ENCODE data around the gene MFSD2A.
"Not testable (repeated sequence)": the region's sequence is repeated elsewhere in the genome, so short reads cannot be mapped to it uniquely, and the experiment has no call there.

Gene MFSD2A

GRCh38 chr1:40003156-40004093, 48.5 kb downstream of the MFSD2A start:
- Histone ChIP-seq H3K27ac (ENCODE audit: low read depth, low read length) (no peak overlapping the region), H3K27me3 (ENCODE audit: control insufficient read depth, insufficient read depth, low read length) (no peaks in the 10 kb centered on the region), H3K9ac (ENCODE audit: low read length) (no peak overlapping the region), H3K36me3 (ENCODE audit: control insufficient read depth, insufficient read depth, low read length) (no peaks in the 10 kb centered on the region), H3K4me1 (ENCODE audit: control insufficient read depth, insufficient read depth, low read length) (no peaks in the 10 kb centered on the region), H3K4me3 (ENCODE audit: low read length) (no peak overlapping the region)

DNA sequence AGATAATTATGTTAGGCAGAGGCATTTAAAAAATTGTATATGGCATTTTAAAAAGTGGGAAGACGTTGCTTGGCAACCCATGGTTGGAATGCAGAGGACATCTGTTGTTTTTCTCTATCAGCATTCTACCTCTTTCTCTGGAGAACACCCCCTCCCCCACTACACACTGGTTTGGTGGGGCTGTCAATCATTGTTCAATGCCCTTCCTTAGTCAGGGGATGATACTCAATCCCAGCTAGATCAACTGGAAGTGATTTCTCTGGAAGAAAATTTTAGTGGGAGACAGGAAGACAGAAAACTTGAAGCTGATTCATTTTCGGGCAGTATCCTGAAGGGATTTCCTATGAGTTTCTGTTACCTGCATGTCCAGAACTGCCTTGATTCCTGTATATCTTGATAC, 49.9 kb downstream of the MFSD2A start:
- Histone ChIP-seq H3K9ac (ENCODE audit: low read length) (no peak overlapping the region), H3K27me3 (ENCODE audit: control insufficient read depth, insufficient read depth, low read length) (no peaks in the 10 kb centered on the region), H3K27ac (ENCODE audit: low read depth, low read length) (no peak overlapping the region), H3K36me3 (ENCODE audit: control insufficient read depth, insufficient read depth, low read length) (no peaks in the 10 kb centered on the region), H3K4me1 (ENCODE audit: control insufficient read depth, insufficient read depth, low read length) (no peaks in the 10 kb centered on the region), H3K4me3 (ENCODE audit: low read length) (no peak overlapping the region)

DNA sequence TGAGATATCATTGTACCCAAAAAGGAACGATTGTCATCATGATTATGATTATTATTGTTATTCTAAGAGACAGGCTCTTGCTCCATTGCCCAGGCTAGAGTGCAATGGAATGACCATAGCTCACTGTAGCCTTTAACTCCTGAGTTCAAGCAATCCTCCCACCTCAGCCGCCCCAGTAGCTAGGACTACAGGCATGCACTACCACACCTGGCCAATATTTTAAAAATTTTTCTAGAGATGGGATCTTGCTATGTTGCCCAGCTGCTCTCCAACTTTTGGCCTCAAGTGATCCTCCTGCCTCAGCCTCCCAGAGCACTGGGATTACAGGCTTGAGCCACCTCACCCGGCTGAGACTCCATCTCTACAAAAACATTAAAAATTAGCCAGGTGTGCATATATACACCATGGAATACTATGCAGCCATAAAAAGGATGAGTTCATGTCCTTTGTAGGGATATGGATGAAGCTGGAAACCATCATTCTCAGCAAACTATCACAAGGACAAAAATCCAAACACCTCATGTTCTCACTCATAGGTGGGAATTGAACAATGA, 52.6 kb downstream of the MFSD2A start:
- not testable (repeated sequence) for H3K27ac ChIP-seq (ENCODE audit: low read depth, low read length); H3K27me3 ChIP-seq (ENCODE audit: control insufficient read depth, insufficient read depth, low read length); H3K9ac ChIP-seq (ENCODE audit: low read length); H3K4me1 ChIP-seq (ENCODE audit: control insufficient read depth, insufficient read depth, low read length); H3K4me3 ChIP-seq (ENCODE audit: low read length); H3K36me3 ChIP-seq (ENCODE audit: control insufficient read depth, insufficient read depth, low read length)

GRCh38 chr1:40011198-40011597, 56.3 kb downstream of the MFSD2A start:
- no peaks in the 10 kb centered on the region for H3K27me3 ChIP-seq (ENCODE audit: control insufficient read depth, insufficient read depth, low read length)
- no peaks in the 10 kb centered on the region for H3K4me1 ChIP-seq (ENCODE audit: control insufficient read depth, insufficient read depth, low read length)
- H3K4me3 ChIP-seq (ENCODE audit: low read length): no peak overlapping the region
- no peak overlapping the region for H3K9ac ChIP-seq (ENCODE audit: low read length)
- H3K36me3 ChIP-seq (ENCODE audit: control insufficient read depth, insufficient read depth, low read length): no peaks in the 10 kb centered on the region
- no peak overlapping the region for H3K27ac ChIP-seq (ENCODE audit: low read depth, low read length)

GRCh38 chr1:40014253-40014706, 59.3 kb downstream of the MFSD2A start:
- H3K4me1 ChIP-seq (ENCODE audit: control insufficient read depth, insufficient read depth, low read length): no peaks in the 10 kb centered on the region
- no peak overlapping the region for H3K9ac ChIP-seq (ENCODE audit: low read length)
- H3K27ac ChIP-seq (ENCODE audit: low read depth, low read length): no peak overlapping the region
- H3K36me3 ChIP-seq (ENCODE audit: control insufficient read depth, insufficient read depth, low read length): no peaks in the 10 kb centered on the region
- H3K4me3 ChIP-seq (ENCODE audit: low read length): no peak overlapping the region
- H3K27me3 ChIP-seq (ENCODE audit: control insufficient read depth, insufficient read depth, low read length): no peaks in the 10 kb centered on the region

DNA sequence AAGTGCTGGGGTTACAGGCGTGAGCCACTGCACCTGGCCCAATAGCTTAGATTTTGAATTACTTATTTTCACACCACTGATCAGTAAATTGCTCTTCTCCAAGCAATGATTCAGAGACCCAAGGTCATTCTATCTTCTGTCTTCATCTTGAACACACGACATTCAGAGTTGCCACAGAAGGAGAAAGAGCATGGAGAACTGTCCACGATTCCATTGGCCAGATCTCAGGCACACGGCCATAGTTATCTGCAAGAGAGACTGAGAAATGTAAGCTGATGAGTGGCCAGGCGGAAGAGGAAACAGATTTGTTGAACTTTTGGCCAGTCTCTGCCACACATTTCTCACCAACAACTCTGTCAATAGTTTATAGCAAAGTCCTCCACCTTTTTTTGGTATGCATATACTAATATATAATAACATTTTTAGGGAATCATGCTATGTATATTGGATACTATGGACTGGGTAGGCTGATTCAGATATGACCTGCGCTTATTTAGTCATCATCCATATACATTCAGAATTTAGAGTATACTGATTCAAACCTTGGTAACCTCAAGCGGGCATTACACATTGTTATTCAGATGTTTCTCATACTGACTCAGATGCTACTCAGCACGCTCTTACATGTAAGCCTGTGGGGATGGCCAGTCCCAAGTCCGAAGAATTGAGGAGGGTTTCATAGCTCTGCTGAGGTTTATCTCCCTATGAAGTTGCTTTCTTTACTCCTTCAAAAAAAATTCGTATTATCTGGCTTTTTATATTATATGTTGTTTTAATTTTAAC, 60.1 kb downstream of the MFSD2A start:
- Histone ChIP-seq H3K27ac (ENCODE audit: low read depth, low read length) (no peak overlapping the region), H3K9ac (ENCODE audit: low read length) (no peak overlapping the region), H3K4me3 (ENCODE audit: low read length) (no peak overlapping the region), H3K36me3 (ENCODE audit: control insufficient read depth, insufficient read depth, low read length) (no peaks in the 10 kb centered on the region), H3K27me3 (ENCODE audit: control insufficient read depth, insufficient read depth, low read length) (no peaks in the 10 kb centered on the region), H3K4me1 (ENCODE audit: control insufficient read depth, insufficient read depth, low read length) (no peaks in the 10 kb centered on the region)

DNA sequence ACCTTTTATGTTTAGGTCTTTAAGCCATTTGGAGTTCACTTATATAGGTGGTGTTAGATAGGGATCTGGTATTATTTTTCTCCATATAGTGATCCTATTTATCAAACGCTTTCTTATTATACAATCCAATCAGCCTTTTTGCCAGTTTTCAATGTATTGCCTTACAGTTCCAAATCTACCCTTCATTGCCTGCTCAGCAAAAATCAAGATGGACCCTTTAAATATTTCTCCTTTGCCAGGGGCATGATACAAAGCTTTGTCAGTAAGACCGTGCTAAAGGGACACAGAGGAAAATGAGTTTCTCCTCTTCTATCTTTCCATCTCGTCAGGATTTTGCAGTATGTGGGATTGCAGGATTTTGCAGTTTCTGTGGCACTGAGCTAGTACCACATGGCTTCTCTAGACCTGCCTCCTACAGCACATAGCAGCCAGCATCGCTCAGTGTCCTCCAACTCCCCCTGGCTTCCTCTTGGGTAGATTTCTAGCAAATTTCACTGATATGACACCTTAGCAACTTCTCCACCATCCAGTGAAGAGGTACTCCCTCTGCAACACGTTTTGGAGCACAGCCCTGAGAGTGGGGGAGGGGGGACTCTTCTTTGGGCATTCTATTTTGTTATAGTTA, 63.1 kb downstream of the MFSD2A start:
- Histone ChIP-seq H3K27me3 (ENCODE audit: control insufficient read depth, insufficient read depth, low read length) (no peaks in the 10 kb centered on the region), H3K4me1 (ENCODE audit: control insufficient read depth, insufficient read depth, low read length) (no peaks in the 10 kb centered on the region), H3K4me3 (ENCODE audit: low read length) (no peak overlapping the region), H3K36me3 (ENCODE audit: control insufficient read depth, insufficient read depth, low read length) (no peaks in the 10 kb centered on the region), H3K9ac (ENCODE audit: low read length) (no peak overlapping the region), H3K27ac (ENCODE audit: low read depth, low read length) (no peak overlapping the region)

Data from rectal smooth muscle tissue (tissue), 1 donor.